ENCODE measurements around the gene SLC5A5.

DNA sequence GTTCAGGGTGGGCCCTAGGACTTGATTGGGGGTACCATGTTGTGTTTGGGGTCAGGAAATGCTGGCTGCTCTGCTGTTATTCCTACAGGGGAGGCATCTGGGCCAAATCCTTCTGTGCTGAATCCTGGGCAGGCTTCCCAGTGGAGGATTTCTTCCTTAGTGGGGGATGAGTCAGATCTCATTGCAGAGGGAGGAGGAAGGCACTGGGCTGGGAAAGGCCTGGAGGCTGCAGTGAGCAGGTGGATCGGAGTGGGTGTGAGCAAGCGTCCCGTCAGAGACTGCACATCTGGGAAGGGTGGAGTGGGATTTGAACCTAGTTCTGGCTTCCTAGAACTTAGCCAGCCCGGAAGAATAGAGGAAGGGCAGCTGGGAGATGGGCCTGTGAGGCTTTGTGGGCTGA, 72.6 kb downstream of the SLC5A5 start:
- TF ChIP-seq, protein P1, sequence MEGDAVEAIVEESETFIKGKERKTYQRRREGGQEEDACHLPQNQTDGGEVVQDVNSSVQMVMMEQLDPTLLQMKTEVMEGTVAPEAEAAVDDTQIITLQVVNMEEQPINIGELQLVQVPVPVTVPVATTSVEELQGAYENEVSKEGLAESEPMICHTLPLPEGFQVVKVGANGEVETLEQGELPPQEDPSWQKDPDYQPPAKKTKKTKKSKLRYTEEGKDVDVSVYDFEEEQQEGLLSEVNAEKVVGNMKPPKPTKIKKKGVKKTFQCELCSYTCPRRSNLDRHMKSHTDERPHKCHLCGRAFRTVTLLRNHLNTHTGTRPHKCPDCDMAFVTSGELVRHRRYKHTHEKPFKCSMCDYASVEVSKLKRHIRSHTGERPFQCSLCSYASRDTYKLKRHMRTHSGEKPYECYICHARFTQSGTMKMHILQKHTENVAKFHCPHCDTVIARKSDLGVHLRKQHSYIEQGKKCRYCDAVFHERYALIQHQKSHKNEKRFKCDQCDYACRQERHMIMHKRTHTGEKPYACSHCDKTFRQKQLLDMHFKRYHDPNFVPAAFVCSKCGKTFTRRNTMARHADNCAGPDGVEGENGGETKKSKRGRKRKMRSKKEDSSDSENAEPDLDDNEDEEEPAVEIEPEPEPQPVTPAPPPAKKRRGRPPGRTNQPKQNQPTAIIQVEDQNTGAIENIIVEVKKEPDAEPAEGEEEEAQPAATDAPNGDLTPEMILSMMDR (IDR thresholded peaks at IDR 0.05) = no peak
- no peak for TF ChIP-seq POLR2A (IDR thresholded peaks at IDR 0.05)
- TF ChIP-seq EP300 (IDR thresholded peaks at IDR 0.05) = no peak
